NCI-H128 (cell line): ENCODE results near the gene LRMDA.

Experiments
- DNase-seq: peaks from one replicate; lab custom pipeline; 2025; ENCODE audit not compliant: unreplicated experiment; lab: John Stamatoyannopoulos, UW

Gene LRMDA

GRCh38 chr10:76091926-76092325, 660.5 kb downstream of the LRMDA start:
- DNase-seq: no peak

- no peak for DNase-seq
Observed at GRCh38 chr10:76106611-76107010, 675.2 kb downstream of the LRMDA start.

GRCh38 chr10:76108563-76109359, 677.3 kb downstream of the LRMDA start:
- DNase-seq: no peak

GRCh38 chr10:76111404-76111803, 680.0 kb downstream of the LRMDA start:
- DNase-seq: no peak

- DNase-seq: no peak
Observed at GRCh38 chr10:76111986-76112825, 680.8 kb downstream of the LRMDA start.

- no peak for DNase-seq
Observed at GRCh38 chr10:76112826-76113150, 681.4 kb downstream of the LRMDA start.

GRCh38 chr10:76113952-76114351, 682.5 kb downstream of the LRMDA start:
- no peak for DNase-seq

GRCh38 chr10:76114581-76115001, 683.2 kb downstream of the LRMDA start:
- DNase-seq: no peak

- DNase-seq: no peak
Observed at GRCh38 chr10:76115131-76115470, 683.7 kb downstream of the LRMDA start.

GRCh38 chr10:76115471-76116155, 684.2 kb downstream of the LRMDA start:
- no peak for DNase-seq

GRCh38 chr10:76116523-76116922, 685.1 kb downstream of the LRMDA start:
- no peak for DNase-seq

GRCh38 chr10:76117949-76118348, 686.5 kb downstream of the LRMDA start:
- no peak for DNase-seq

GRCh38 chr10:76119036-76119435, 687.6 kb downstream of the LRMDA start:
- DNase-seq: no peak

GRCh38 chr10:76119515-76119914, 688.1 kb downstream of the LRMDA start:
- no peak for DNase-seq

GRCh38 chr10:76122056-76122455, 690.6 kb downstream of the LRMDA start:
- DNase-seq: no peak

- no peak for DNase-seq
Observed at GRCh38 chr10:76124280-76124679, 692.9 kb downstream of the LRMDA start.

GRCh38 chr10:76125900-76126299, 694.5 kb downstream of the LRMDA start:
- no peak for DNase-seq

- no peak for DNase-seq
Observed at GRCh38 chr10:76126607-76127527, 695.4 kb downstream of the LRMDA start.

- no peak for DNase-seq
Observed at GRCh38 chr10:76127984-76128589, 696.7 kb downstream of the LRMDA start.

GRCh38 chr10:76129213-76129612, 697.8 kb downstream of the LRMDA start:
- no peak for DNase-seq
